IPS DF 6.9 (cell line): Measurements from ENCODE around the gene TXNDC9.
A peak's percentile ranks its signal among the peaks of the same experiment; 100 is the strongest.
"Not testable (repeated sequence)": the region's sequence is repeated elsewhere in the genome, so short reads cannot be mapped to it uniquely, and the experiment has no call there.

Experiments
- DNase-seq: peaks from one replicate; pipeline ENCODE4 v3.0.0-alpha.2; 2013; ENCODE audit warnings: low read depth, low spot score
- H3K27ac ChIP-seq: one replicate; pipeline ENCODE4 v1.5.1; 2013; ENCODE audit warnings: low read length, control low read depth
- H3K27me3 ChIP-seq: 2 replicates; pipeline ENCODE4 v1.6.1; 2013; ENCODE audit warnings: mild to moderate bottlenecking, low read length; ENCODE audit not compliant: control insufficient read depth, insufficient read depth
- H3K36me3 ChIP-seq: 2 replicates; pipeline ENCODE4 v1.6.1; 2013; ENCODE audit warnings: low read length; ENCODE audit not compliant: control insufficient read depth, insufficient read depth
- H3K4me1 ChIP-seq: 2 replicates; pipeline ENCODE4 v1.6.1; 2013; ENCODE audit warnings: low read length; ENCODE audit not compliant: control insufficient read depth, insufficient read depth
- H3K4me3 ChIP-seq: 2 replicates; pipeline ENCODE4 v1.5.1; 2013; ENCODE audit warnings: mild to moderate bottlenecking, low read length
- H3K9me3 ChIP-seq: 2 replicates; pipeline ENCODE4 v1.6.1; 2013; ENCODE audit warnings: low read length, inconsistent platforms; ENCODE audit not compliant: control insufficient read depth, insufficient read depth
- WGBS: extraction: QIAGEN DNeasy Blood & Tissue Kit; methylation state at CpG from one replicate; pipeline ENCODE4 v1.1.7; 2013; ENCODE audit warnings: mixed read lengths, missing lambda C conversion rate; ENCODE audit not compliant: insufficient read length, insufficient coverage; 5-methylcytosine and 5-hydroxymethylcytosine counted together

Gene TXNDC9

DNA sequence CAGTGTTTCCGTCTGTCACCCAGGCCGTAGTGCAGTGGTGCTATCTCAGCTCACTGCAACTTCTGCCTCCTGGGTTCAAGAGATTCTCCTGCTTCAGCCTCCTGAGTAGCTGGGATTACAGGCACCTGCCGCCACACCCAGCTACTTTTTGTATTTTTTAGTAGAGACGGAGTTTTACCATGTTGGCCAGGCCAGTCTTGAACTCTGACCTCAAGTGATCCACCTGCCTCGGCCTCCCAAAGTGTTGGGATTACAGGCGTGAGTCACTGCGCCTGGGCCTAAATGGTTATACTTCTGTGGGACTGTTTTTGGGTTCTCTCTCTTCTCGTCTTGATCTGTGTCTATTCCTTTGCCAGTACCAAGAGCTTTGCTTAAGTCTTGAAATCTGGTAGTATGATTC is 18.7 kb upstream of the TXNDC9 start:
- H3K27me3 ChIP-seq, H3K27ac ChIP-seq, H3K9me3 ChIP-seq, H3K4me3 ChIP-seq, H3K4me1 ChIP-seq, DNase-seq, H3K36me3 ChIP-seq: not testable (repeated sequence)
- no CpG with 5 or more reads among the region's 8 CpGs for WGBS

DNA sequence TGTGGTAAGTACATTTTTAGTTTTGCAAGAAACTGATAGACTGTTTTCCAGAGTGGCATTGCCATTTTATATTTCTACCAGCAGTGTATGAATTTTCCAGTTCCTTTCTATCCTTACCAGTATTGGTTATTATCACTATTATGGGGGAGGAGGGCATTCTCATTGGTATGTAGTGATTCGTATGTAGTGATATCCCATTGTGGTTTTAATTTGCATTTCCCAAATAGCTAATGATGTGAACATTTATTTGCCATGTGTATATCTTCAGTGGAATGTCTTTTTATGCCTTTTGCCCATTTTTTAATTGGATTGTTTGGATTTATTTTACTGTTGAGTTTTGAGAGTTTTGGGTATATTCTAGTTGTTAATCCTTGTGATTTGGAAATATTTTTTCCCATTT is 17.9 kb upstream of the TXNDC9 start:
- H3K36me3 ChIP-seq = no peaks in the 10 kb centered on the region
- H3K4me1 ChIP-seq = no peaks in the 10 kb centered on the region
- DNase-seq = no peak
- no peaks in the 10 kb centered on the region for H3K9me3 ChIP-seq
- H3K27ac ChIP-seq = no peak overlapping the region
- no peak overlapping the region for H3K4me3 ChIP-seq
- no CpG with 5 or more reads among the region's 1 CpG for WGBS
- no peaks in the 10 kb centered on the region for H3K27me3 ChIP-seq

DNA sequence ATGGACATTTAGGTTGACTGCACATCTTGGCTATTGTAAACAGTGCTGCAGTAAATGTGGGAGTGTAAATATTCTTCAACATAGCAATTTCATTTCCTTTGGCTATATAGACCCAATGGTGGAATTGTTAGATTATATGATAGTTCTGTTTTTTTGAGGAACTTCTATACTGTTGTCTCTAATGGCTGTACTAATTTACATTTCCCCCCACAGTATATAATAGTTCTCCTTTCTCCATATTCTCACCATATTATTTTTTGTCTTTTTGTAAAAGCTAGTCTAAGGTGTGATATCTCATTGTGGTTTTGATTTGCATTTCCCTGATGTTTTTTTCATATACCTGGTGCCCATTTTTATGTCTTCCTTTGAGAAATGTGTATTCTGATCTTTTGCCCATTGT is 14.1 kb upstream of the TXNDC9 start:
- no peak overlapping the region for H3K27ac ChIP-seq
- no peak overlapping the region for H3K4me3 ChIP-seq
- DNase-seq = no peak
- no peaks in the 10 kb centered on the region for H3K36me3 ChIP-seq
- no peaks in the 10 kb centered on the region for H3K9me3 ChIP-seq
- H3K4me1 ChIP-seq = no peaks in the 10 kb centered on the region
- no peaks in the 10 kb centered on the region for H3K27me3 ChIP-seq

DNA sequence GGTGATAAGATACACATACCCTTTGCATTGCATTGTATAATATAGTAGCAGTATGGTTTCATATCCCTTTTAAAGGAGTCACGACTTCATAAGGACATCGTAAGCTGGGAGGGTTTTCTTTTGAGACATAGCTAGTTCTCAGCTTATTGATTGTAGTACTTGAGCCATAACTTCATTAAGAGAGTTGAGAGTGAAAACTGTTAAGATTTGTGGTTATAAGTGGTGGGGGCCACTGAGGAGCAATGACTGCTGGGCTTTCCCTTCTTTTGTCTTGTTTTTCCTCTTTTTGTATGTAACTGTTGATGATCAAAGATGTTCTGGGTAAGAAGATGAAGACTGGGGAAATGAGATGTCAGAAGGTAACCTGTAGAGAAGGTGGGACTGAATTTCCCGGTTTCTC is 12.0 kb upstream of the TXNDC9 start:
- Histone ChIP-seq H3K9me3 (no peaks in the 10 kb centered on the region), H3K27ac (no peak overlapping the region), H3K27me3 (no peaks in the 10 kb centered on the region), H3K4me1 (no peaks in the 10 kb centered on the region), H3K36me3 (no peaks in the 10 kb centered on the region), H3K4me3 (no peak overlapping the region)
- WGBS = no CpG with 5 or more reads among the region's 3 CpGs
- no peak for DNase-seq

DNA sequence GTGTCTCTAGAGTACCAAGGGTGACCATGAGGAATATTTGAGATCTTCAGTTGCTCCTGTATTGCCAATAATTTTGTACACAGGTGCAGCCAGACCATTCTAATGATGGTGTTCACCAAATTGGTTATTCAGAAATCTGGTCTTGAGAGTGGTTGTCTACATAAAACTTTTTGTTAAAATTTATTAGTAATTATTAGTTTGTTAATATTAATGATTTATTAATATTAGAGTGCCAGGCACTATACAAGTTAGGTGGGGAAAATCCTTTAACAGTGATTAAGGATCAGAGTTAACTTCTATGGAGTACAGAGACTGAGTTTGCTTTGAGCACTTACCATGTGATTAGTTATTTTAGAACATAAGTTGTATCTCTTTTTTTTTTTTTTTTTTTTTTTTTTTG is 10.1 kb upstream of the TXNDC9 start:
- Histone ChIP-seq H3K36me3 (no peaks in the 10 kb centered on the region), H3K27me3 (no peaks in the 10 kb centered on the region), H3K4me1 (no peaks in the 10 kb centered on the region), H3K9me3 (no peaks in the 10 kb centered on the region), H3K4me3 (no peak overlapping the region), H3K27ac (no peak overlapping the region)
- no peak for DNase-seq

DNA sequence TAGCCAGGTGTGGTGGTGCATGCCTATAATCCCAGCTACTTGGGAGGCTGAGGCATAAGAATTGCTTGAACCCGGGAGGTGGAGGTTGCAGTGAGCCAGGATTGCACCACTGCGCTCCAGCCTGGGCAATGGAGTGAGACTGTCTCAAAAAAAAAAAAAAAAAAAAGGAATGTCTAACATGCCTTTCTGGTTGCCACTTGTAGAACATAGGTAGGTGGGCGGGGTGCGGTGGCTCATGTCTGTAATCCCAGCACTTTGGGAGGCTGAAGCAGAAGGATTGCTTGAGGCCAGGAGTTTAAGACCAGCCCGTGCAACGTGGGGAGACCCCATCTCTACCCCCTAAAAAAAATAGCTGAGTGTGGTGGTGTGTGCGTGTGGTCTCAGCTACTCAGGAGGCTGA is 9.3 kb upstream of the TXNDC9 start:
- H3K36me3 ChIP-seq, H3K4me1 ChIP-seq, H3K27me3 ChIP-seq, DNase-seq, H3K9me3 ChIP-seq, H3K4me3 ChIP-seq, H3K27ac ChIP-seq: not testable (repeated sequence)
- no CpG with 5 or more reads among the region's 7 CpGs for WGBS

DNA sequence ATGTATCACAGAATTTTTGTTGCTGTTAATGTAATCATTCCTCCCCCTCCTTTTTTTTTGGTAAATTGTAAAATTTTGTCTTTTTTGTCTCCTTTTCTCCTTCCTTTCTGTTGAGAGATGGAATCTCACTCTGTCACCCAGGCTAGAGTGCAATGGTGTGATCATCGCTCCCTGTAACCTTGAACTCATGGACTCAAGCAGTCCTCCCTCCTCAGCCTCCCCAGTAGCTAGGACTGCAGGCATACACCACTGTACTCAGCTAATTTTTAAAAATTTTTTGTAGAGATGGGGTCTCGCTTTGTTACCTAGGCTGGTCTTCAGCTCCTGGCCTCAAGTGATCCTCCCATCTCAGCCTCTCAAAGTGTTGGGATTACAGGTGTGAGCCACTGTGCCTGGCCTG is 6.4 kb upstream of the TXNDC9 start:
- no CpG with 5 or more reads among the region's 2 CpGs for WGBS
- Histone ChIP-seq H3K4me1 (no peaks in the 10 kb centered on the region), H3K4me3 (no peak overlapping the region), H3K9me3 (no peaks in the 10 kb centered on the region), H3K27me3 (no peaks in the 10 kb centered on the region), H3K27ac (no peak overlapping the region), H3K36me3 (no peaks in the 10 kb centered on the region)
- DNase-seq = no peak

DNA sequence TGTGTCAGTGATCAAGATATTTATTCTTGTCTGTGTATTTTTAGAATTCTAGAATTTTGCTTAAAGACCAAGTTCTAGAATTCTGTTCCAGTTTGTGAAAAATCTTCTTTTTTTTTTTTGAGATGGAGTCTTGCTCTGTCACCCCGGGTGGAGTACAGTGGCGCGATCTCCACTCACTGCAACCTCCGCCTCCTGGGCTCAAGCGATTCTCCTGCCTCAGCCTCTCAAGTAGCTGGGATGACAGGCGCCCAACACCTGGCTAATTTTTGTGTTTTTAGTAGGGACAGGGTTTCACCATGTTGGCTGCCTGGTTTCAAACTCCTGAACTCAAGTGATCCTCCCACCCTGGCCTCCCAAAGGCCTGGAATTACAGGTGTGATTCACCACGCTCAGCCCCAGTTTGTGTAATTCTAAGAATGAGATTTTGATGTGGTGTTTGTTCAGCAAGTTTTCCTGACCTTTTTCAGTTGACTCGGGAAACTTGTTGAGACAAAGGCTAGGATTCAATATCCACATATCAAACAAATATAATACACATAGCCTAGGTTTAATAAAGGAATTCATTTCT is 4.6 kb upstream of the TXNDC9 start:
- no CpG with 5 or more reads among the region's 8 CpGs for WGBS
- H3K27me3 ChIP-seq = no peaks in the 10 kb centered on the region
- no peak for DNase-seq
- H3K36me3 ChIP-seq = no peaks in the 10 kb centered on the region
- no peak overlapping the region for H3K27ac ChIP-seq
- H3K9me3 ChIP-seq = no peaks in the 10 kb centered on the region
- no peaks in the 10 kb centered on the region for H3K4me1 ChIP-seq
- no peak overlapping the region for H3K4me3 ChIP-seq

DNA sequence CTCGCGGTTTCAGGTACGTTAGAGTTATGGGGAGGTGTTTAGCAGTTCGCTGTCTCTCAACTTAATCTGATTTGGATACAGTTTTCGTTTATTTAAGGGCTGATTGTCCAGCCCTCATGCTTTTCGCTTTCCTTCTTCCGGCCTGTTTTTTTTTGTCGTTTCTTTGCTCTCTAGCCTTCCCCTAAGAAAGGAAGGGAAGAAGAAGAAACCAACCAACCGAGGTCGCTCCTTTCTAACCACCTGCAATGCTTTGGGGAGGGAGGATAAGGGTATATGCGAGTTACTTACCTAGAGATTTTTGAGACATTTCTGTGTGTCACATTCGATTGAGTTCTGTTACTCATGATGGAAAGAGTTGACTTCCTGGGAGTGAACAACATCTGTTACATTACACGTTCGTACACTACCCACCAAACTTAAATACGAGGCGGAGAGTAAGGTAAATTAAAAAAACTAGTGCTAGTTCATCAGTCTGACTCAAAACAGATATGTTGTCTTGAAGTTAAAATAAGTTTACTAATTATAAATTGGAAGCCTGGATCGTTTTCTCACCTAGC is 2.0 kb upstream of the TXNDC9 start:
- Histone ChIP-seq H3K4me3 (peak overlapping the region; percentile 82; the same call in 1 of the 2 replicates), H3K36me3 (no peaks in the 10 kb centered on the region), H3K27ac (no peak overlapping the region), H3K27me3 (no peaks in the 10 kb centered on the region), H3K9me3 (no peaks in the 10 kb centered on the region), H3K4me1 (no peaks in the 10 kb centered on the region)
- WGBS = no CpG with 5 or more reads among the region's 17 CpGs
- no peak for DNase-seq

DNA sequence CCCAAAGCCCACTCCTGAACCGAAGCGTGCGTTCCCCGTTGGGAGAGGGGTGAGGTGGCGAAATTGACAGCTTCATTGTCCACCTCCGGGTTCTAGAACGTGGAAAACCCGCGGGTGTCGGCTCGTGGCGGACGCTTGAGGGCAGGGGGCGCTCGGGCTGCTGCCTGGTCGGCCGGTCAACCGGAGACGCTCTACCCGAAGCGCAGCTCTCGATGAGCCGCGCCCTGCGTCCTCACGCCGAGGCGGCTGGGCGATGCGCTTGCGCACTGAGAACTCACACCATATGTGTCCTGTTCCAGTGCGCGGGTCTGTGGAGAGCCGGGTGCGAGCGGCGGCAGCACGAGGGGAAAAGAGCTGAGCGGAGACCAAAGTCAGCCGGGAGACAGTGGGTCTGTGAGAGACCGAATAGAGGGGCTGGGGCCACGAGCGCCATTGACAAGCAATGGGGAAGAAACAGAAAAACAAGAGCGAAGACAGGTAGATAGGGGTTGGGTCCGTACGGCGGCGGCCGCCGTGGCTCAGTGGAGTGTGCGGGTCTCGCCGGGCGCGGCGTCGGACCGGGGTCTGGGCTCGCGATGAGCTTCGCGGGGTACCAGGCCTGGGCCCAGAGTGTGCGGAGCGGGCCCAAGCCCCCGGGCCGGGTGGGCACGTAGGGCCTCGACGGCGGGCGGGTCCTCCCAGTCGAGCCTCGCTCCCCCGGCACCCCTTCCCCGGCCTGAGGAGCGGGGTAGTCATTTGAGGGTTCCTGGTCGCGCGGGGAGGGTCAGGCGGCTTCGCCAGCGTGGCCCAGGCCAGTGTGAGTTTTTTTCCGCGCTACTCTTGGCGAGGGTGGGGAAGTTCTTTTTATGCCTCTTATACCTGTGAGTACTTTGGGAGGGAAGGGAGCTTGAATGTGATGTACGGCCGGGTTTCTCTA is 1.2 kb upstream of the TXNDC9 start, which contains the start of gene EIF5B:
EIF5B (plus strand) TSS at position 277 of the 916 bp plus-strand sequence; CDS start at position 443, 166 bp downstream.
- H3K9me3 ChIP-seq = no peaks in the 10 kb centered on the region
- no peak within 1 kb of the TSS for H3K27ac ChIP-seq
- peaks cover 2% of the 10 kb centered on the region; the same call in 1 of the 2 replicates for H3K36me3 ChIP-seq
- peak; percentile 93 for DNase-seq
- no peaks in the 10 kb centered on the region for H3K27me3 ChIP-seq
- no CpG with 5 or more reads among the region's 87 CpGs for WGBS
- H3K4me3 ChIP-seq = peak within 1 kb of the TSS; percentile 82
- H3K4me1 ChIP-seq = no peaks in the 10 kb centered on the region
